ENCODE results near the gene RPS14.
"Not testable (repeated sequence)": the region's sequence is repeated elsewhere in the genome, so short reads cannot be mapped to it uniquely, and the experiment has no call there.

The RPS14 gene

GRCh38 chr5:150481708-150481965 lies 32.1 kb upstream of the RPS14 start:
- DNase-seq (ENCODE audit: low read depth in 2 of 3, low spot score in 1 of 3): no peak

GRCh38 chr5:150479416-150479815 lies 29.9 kb upstream of the RPS14 start:
- DNase-seq (ENCODE audit: low read depth in 2 of 3, low spot score in 1 of 3): no peak

- DNase-seq (ENCODE audit: low read depth in 2 of 3, low spot score in 1 of 3): not testable (repeated sequence)
These were observed 27.0 kb upstream of the RPS14 start for GRCh38 chr5:150476568-150476967.

GRCh38 chr5:150473673-150474358 lies 24.3 kb upstream of the RPS14 start:
- no peak for DNase-seq (ENCODE audit: low read depth in 2 of 3, low spot score in 1 of 3)

- DNase-seq (ENCODE audit: low read depth in 2 of 3, low spot score in 1 of 3): no peak
These were observed 20.4 kb upstream of the RPS14 start for GRCh38 chr5:150469718-150470469.

- DNase-seq (ENCODE audit: low read depth in 2 of 3, low spot score in 1 of 3): no peak
These were observed 18.7 kb upstream of the RPS14 start for GRCh38 chr5:150468206-150468605.

GRCh38 chr5:150465927-150466326 lies 16.4 kb upstream of the RPS14 start:
- no peak for DNase-seq (ENCODE audit: low read depth in 2 of 3, low spot score in 1 of 3)

- no peak for DNase-seq (ENCODE audit: low read depth in 2 of 3, low spot score in 1 of 3)
These were observed 15.0 kb upstream of the RPS14 start for GRCh38 chr5:150464554-150465012.

- no peak for DNase-seq (ENCODE audit: low read depth in 2 of 3, low spot score in 1 of 3)
These were observed 11.7 kb upstream of the RPS14 start for GRCh38 chr5:150461231-150461630.

GRCh38 chr5:150460781-150461180 lies 11.2 kb upstream of the RPS14 start:
- DNase-seq (ENCODE audit: low read depth in 2 of 3, low spot score in 1 of 3): no peak

GRCh38 chr5:150458802-150459557 lies 9.4 kb upstream of the RPS14 start:
- DNase-seq (ENCODE audit: low read depth in 2 of 3, low spot score in 1 of 3): peak; percentile 75 to 93 (median 85)

- DNase-seq (ENCODE audit: low read depth in 2 of 3, low spot score in 1 of 3): no peak
These were observed 8.2 kb upstream of the RPS14 start for GRCh38 chr5:150457562-150458240.

GRCh38 chr5:150457121-150457520 lies 7.6 kb upstream of the RPS14 start:
- no peak for DNase-seq (ENCODE audit: low read depth in 2 of 3, low spot score in 1 of 3)

- no peak for DNase-seq (ENCODE audit: low read depth in 2 of 3, low spot score in 1 of 3)
These were observed 5.1 kb upstream of the RPS14 start for GRCh38 chr5:150454492-150455229.

GRCh38 chr5:150454027-150454426 lies 4.5 kb upstream of the RPS14 start:
- DNase-seq (ENCODE audit: low read depth in 2 of 3, low spot score in 1 of 3): not testable (repeated sequence)

- DNase-seq (ENCODE audit: low read depth in 2 of 3, low spot score in 1 of 3): no peak
These were observed 3.4 kb upstream of the RPS14 start for GRCh38 chr5:150452914-150453313.

GRCh38 chr5:150451594-150451993 lies 2.1 kb upstream of the RPS14 start:
- DNase-seq (ENCODE audit: low read depth in 2 of 3, low spot score in 1 of 3): no peak

- no peak for DNase-seq (ENCODE audit: low read depth in 2 of 3, low spot score in 1 of 3)
These were observed 505 bp downstream of the RPS14 start for GRCh38 chr5:150448952-150449516.

GRCh38 chr5:150448334-150448733 lies 1.2 kb downstream of the RPS14 start:
- DNase-seq (ENCODE audit: low read depth in 2 of 3, low spot score in 1 of 3): no peak

- no peak for DNase-seq (ENCODE audit: low read depth in 2 of 3, low spot score in 1 of 3)
These were observed 2.4 kb downstream of the RPS14 start for GRCh38 chr5:150447188-150447587.

- no peak for DNase-seq (ENCODE audit: low read depth in 2 of 3, low spot score in 1 of 3)
These were observed 3.0 kb downstream of the RPS14 start for GRCh38 chr5:150446583-150446982.

All from stimulated activated CD4-positive, alpha-beta T cell treated with anti-CD3 and anti-CD28 coated beads, Interleukin-12 subunit alpha, Interleukin-12 subunit beta, amount 100 ng/mL, for 48 hours (primary cell).